Caco-2 (cell line): ENCODE results near the gene PRR5. TPM values are rescaled to one million over a fixed set of nuclear protein-coding genes. Genes with fewer than 3 reads are reported as not detected.
A peak's percentile ranks its signal among the peaks of the same experiment; 100 is the strongest.

Experiments
- BruUV-seq: library from RNA; stranded (reverse); fragments of 400-500 nt; replicated peaks from 2 replicates; lab custom pipeline; 2021; lab: Mats Ljungman, UMichigan
- CTCF ChIA-PET: fragments of 300-600 bp; sonication (Branson Sonifier 250); formaldehyde crosslinking; loops from one replicate; lab custom pipeline; 2022; ENCODE audit warnings: antibody characterized with exemption; lab: Charles Lee
- POLR2A ChIA-PET: fragments of 300-600 bp; sonication (Branson Sonifier 250); formaldehyde crosslinking; loops from one replicate; lab custom pipeline; 2022; ENCODE audit warnings: antibody characterized with exemption; lab: Charles Lee
- DNase-seq, 2 experiments: peaks; one replicate each; pipeline versions ENCODE4 v3.0.0 to v3.0.0-alpha.2; 2020 to 2022
- H3K27me3 ChIP-seq: replicated peaks from 2 replicates; pipeline ENCODE4 v1.6.0; 2011; ENCODE audit warnings: low read length; ENCODE audit not compliant: control insufficient read depth, insufficient read depth
- H3K36me3 ChIP-seq: 2 replicates; pipeline ENCODE4 v1.5.1; 2011; ENCODE audit warnings: low read length; ENCODE audit not compliant: control insufficient read depth, insufficient read depth
- H3K4me1 ChIP-seq: fragments of 250-450 bp; sonication (Bioruptor Pico); 2 replicates; pipeline ENCODE4 v1.5.1; 2020; ENCODE audit warnings: mild to moderate bottlenecking
- H3K4me3 ChIP-seq: 2 replicates; pipeline ENCODE4 v1.5.1; 2011; ENCODE audit warnings: low read depth, mild to moderate bottlenecking, control low read depth, low read length
- H3K9me3 ChIP-seq: fragments of 250-450 bp; sonication (Bioruptor Pico); 2 replicates; pipeline ENCODE4 v1.5.1; 2020; ENCODE audit warnings: mild to moderate bottlenecking, moderate library complexity
- H3K27ac Mint-ChIP-seq: one replicate; pipeline ENCODE4 v1.8.0; 2022; ENCODE audit warnings: mixed read lengths; ENCODE audit not compliant: unreplicated experiment
- H3K27me3 Mint-ChIP-seq: one replicate; pipeline ENCODE4 v1.8.0; 2022; ENCODE audit warnings: mixed read lengths; ENCODE audit not compliant: insufficient read depth, unreplicated experiment
- H3K36me3 Mint-ChIP-seq: one replicate; pipeline ENCODE4 v1.8.0; 2022; ENCODE audit warnings: mild to moderate bottlenecking, mixed read lengths; ENCODE audit not compliant: insufficient read depth, unreplicated experiment
- H3K4me1 Mint-ChIP-seq: one replicate; pipeline ENCODE4 v1.8.0; 2022; ENCODE audit warnings: low read depth, mixed read lengths; ENCODE audit not compliant: unreplicated experiment
- H3K4me3 Mint-ChIP-seq: one replicate; pipeline ENCODE4 v1.8.0; 2022; ENCODE audit warnings: mild to moderate bottlenecking, moderate library complexity, mixed read lengths; ENCODE audit not compliant: unreplicated experiment
- H3K9me3 Mint-ChIP-seq: one replicate; pipeline ENCODE4 v1.8.0; 2022; ENCODE audit warnings: mixed read lengths; ENCODE audit not compliant: unreplicated experiment
- intact Hi-C: fragments of 100-400 bp; cut with micrococcal nuclease; formaldehyde crosslinking; loops from one replicate; pipeline ENCODE4 v1.10.0; 2022; ENCODE audit not compliant: unreplicated experiment
- total RNA-seq: library from RNA; stranded (reverse); gene quantifications from 2 replicates; pipeline ENCODE4 v1.2.3, GENCODE V29; 2022
- TF ChIP-seq, protein P1 (sequence below), 2 experiments: fragments of 200-600 bp in 1 of 2; IDR thresholded peaks; 1 replicate in 1 of 2; 2 replicates in 1 of 2; pipeline versions ENCODE4 v1.5.1 to v1.8.0; 2011 to 2022; ENCODE audit warnings: antibody characterized with exemption in 1 of 2, control low read depth in 1 of 2, inconsistent platforms in 1 of 2, low read depth in 1 of 2, low read length in 1 of 2, mild to moderate bottlenecking in 1 of 2, moderate library complexity in 1 of 2; ENCODE audit not compliant: insufficient read depth in 1 of 2, severe bottlenecking in 1 of 2, unreplicated experiment in 1 of 2

The PRR5 gene
- total RNA-seq, 1 experiment from 2014 or later, result 82.8 TPM

DNA sequence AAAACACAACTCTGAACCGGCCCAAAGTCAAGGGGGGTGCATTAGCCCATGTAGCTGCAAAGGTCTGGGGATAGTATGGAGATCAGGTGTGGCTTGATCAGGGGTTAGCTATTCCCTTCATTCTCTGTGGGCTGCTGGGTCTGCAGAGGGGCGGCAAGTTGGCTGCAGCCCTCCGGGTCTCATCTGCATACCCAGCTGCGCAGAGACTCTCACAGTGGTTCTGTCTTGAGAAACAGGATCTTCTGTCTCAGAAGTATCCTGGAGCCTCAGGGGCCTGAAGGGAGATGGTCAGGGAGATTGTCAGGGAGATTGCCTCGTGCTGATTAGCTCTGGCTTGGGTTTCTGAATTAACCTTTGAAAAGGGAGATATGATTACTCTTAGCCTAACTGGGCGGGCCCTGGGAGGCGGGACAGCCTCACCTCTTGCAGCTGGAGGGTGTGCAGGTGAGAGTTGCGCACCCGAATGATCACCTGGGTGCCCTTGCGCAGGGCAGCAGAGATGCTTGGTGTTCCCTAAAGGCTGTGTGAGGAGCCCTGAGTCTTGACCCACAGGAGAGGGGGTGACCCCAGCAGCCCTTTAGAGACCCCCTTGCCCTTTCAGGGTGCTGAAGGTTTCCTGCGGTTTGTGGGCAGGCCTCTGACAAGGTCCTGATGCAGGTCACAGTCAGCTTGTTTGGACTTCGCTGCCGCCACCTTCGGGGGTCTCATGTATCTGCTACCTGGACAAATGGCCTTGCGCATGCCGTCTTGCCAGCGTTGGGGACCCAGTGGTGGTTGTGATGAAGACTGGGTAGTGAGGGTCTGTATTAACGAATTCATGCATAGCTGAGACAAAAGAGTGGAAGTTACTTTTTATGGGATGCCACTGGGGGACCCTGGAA is 57.7 kb downstream of the PRR5 start:
- peak overlapping the region; percentile 18 for H3K27ac Mint-ChIP-seq
- no peaks in the 10 kb centered on the region for H3K27me3 Mint-ChIP-seq
- peaks cover 68% of the 10 kb centered on the region for H3K36me3 Mint-ChIP-seq
- Histone ChIP-seq H3K9me3 (no peaks in the 10 kb centered on the region), H3K4me1 (peaks cover 48% of the 10 kb centered on the region), H3K27me3 (no peaks in the 10 kb centered on the region), H3K36me3 (no peaks in the 10 kb centered on the region; the same call in 1 of the 2 replicates), H3K4me3 (no peak overlapping the region)
- TF ChIP-seq, protein P1, sequence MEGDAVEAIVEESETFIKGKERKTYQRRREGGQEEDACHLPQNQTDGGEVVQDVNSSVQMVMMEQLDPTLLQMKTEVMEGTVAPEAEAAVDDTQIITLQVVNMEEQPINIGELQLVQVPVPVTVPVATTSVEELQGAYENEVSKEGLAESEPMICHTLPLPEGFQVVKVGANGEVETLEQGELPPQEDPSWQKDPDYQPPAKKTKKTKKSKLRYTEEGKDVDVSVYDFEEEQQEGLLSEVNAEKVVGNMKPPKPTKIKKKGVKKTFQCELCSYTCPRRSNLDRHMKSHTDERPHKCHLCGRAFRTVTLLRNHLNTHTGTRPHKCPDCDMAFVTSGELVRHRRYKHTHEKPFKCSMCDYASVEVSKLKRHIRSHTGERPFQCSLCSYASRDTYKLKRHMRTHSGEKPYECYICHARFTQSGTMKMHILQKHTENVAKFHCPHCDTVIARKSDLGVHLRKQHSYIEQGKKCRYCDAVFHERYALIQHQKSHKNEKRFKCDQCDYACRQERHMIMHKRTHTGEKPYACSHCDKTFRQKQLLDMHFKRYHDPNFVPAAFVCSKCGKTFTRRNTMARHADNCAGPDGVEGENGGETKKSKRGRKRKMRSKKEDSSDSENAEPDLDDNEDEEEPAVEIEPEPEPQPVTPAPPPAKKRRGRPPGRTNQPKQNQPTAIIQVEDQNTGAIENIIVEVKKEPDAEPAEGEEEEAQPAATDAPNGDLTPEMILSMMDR (IDR thresholded peaks at IDR 0.05; ENCODE audit: insufficient read depth in 1 of 2, low read depth in 1 of 2, low read length in 1 of 2, severe bottlenecking in 1 of 2, unreplicated experiment in 1 of 2), result no peak
- DNase-seq, result no peak
- no TSS peak for BruUV-seq
- no peaks in the 10 kb centered on the region for H3K9me3 Mint-ChIP-seq
- intact Hi-C loops, result no loop called here
- peaks cover 32% of the 10 kb centered on the region for H3K4me1 Mint-ChIP-seq
- ChIA-PET CTCF (interaction anchor here (0.5 to 0.9 kb wide), 2 partner anchors 134 to 156 kb away, joined by 3 read pairs; no protein-coding TSS in a partner anchor), POLR2A (no interaction called here)
- no peak overlapping the region for H3K4me3 Mint-ChIP-seq

DNA sequence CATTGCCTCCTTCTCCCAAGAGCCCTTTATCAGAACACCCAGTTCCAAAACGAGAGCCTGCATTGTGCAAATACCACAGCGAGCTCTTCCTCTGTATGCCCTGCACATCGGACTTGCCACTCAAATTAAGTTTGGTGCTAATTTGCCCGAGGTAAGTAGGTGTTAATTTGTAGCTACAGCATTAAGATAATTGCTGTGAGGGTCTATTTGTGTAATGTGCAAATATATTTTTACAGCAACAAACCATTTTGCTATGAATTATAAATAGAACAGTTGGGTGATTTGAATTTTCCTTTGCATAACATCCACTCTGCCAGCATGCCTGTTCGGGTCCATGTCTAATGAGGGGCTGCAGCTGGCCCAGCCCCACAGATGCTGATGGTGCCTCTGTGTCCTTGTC is 58.5 kb downstream of the PRR5 start:
- Histone ChIP-seq H3K9me3 (no peaks in the 10 kb centered on the region), H3K4me1 (peaks cover 40% of the 10 kb centered on the region), H3K27me3 (no peaks in the 10 kb centered on the region), H3K36me3 (no peaks in the 10 kb centered on the region; the same call in 1 of the 2 replicates), H3K4me3 (no peak overlapping the region)
- Mint-ChIP-seq H3K36me3 (peaks cover 72% of the 10 kb centered on the region), H3K4me1 (peaks cover 25% of the 10 kb centered on the region), H3K27ac (no peak overlapping the region), H3K27me3 (no peaks in the 10 kb centered on the region), H3K4me3 (no peak overlapping the region), H3K9me3 (no peaks in the 10 kb centered on the region)
- ChIA-PET POLR2A (no interaction called here), CTCF (no interaction called here)
- TF ChIP-seq, protein P1 (IDR thresholded peaks at IDR 0.05; ENCODE audit: insufficient read depth in 1 of 2, low read depth in 1 of 2, low read length in 1 of 2, severe bottlenecking in 1 of 2, unreplicated experiment in 1 of 2), result no peak
- no TSS peak for BruUV-seq
- intact Hi-C loops, result no loop called here
- DNase-seq, result no peak

DNA sequence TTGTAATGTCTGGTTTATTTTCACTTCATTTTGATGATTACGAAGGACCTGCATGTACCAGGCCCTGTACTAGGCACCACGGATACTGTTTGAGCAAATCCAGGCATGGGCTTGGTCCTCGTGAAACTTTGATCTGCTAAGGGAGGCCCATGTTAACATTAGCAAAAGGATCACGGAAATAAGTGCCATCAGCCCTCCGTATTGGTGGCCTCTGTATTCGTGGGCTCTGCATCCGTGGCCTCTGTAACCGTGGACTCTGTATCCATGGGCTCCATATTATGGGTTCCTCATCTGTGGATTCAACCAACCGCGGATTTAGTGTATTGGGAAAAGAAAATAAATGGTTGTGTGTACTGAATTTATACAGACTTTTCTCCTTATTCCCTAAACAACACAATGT is 59.0 kb downstream of the PRR5 start:
- no peaks in the 10 kb centered on the region for H3K9me3 Mint-ChIP-seq
- H3K4me1 Mint-ChIP-seq, result peaks cover 20% of the 10 kb centered on the region

More for the DNA sequence above, 59.0 kb downstream of the PRR5 start:
- intact Hi-C loops, result no loop called here
- no peaks in the 10 kb centered on the region for H3K9me3 ChIP-seq
- no peaks in the 10 kb centered on the region; the same call in 1 of the 2 replicates for H3K36me3 ChIP-seq
- H3K27me3 Mint-ChIP-seq, result no peaks in the 10 kb centered on the region
- no peak overlapping the region for H3K27ac Mint-ChIP-seq
- peaks cover 71% of the 10 kb centered on the region for H3K36me3 Mint-ChIP-seq
- no peak overlapping the region for H3K4me3 ChIP-seq
- TF ChIP-seq, protein P1 (IDR thresholded peaks at IDR 0.05; ENCODE audit: insufficient read depth in 1 of 2, low read depth in 1 of 2, low read length in 1 of 2, severe bottlenecking in 1 of 2, unreplicated experiment in 1 of 2), result no peak
- no peak overlapping the region for H3K4me3 Mint-ChIP-seq
- DNase-seq, result no peak
- no peaks in the 10 kb centered on the region for H3K27me3 ChIP-seq
- POLR2A ChIA-PET, result no interaction called here
- peaks cover 36% of the 10 kb centered on the region for H3K4me1 ChIP-seq
- CTCF ChIA-PET, result no interaction called here
- no TSS peak for BruUV-seq
